NCI-H128 (cell line): ENCODE measurements around the gene PFN4.
"Not testable (repeated sequence)": the region's sequence is repeated elsewhere in the genome, so short reads cannot be mapped to it uniquely, and the experiment has no call there.

Experiments used
- DNase-seq: peaks from one replicate; lab custom pipeline; 2025; ENCODE audit not compliant: unreplicated experiment; lab: John Stamatoyannopoulos, UW

Gene PFN4

GRCh38 chr2:24115057-24115456 lies 8.1 kb downstream of the PFN4 start:
- no peak for DNase-seq

- no peak for DNase-seq
Observed at GRCh38 chr2:24111407-24111901, 11.7 kb downstream of the PFN4 start.

- no peak for DNase-seq
Observed at GRCh38 chr2:24110660-24111303, 12.4 kb downstream of the PFN4 start.

- not testable (repeated sequence) for DNase-seq
Observed at GRCh38 chr2:24109431-24109830, 13.7 kb downstream of the PFN4 start.

GRCh38 chr2:24107336-24107735 lies 15.8 kb downstream of the PFN4 start:
- DNase-seq, result no peak

- no peak for DNase-seq
Observed at GRCh38 chr2:24106786-24107185, 16.3 kb downstream of the PFN4 start.

GRCh38 chr2:24105816-24106215 lies 17.3 kb downstream of the PFN4 start:
- no peak for DNase-seq

- DNase-seq, result no peak
Observed at GRCh38 chr2:24104906-24105305, 18.2 kb downstream of the PFN4 start.

GRCh38 chr2:24104110-24104650 lies 19.0 kb downstream of the PFN4 start:
- no peak for DNase-seq

- DNase-seq, result no peak
Observed at GRCh38 chr2:24102677-24103076, 20.5 kb downstream of the PFN4 start.

- DNase-seq, result no peak
Observed at GRCh38 chr2:24101992-24102391, 21.1 kb downstream of the PFN4 start.

GRCh38 chr2:24100732-24101131 lies 22.4 kb downstream of the PFN4 start:
- not testable (repeated sequence) for DNase-seq

GRCh38 chr2:24095171-24095677 lies 27.9 kb downstream of the PFN4 start:
- not testable (repeated sequence) for DNase-seq

GRCh38 chr2:24093270-24093669 lies 29.9 kb downstream of the PFN4 start:
- DNase-seq, result not testable (repeated sequence)

GRCh38 chr2:24088821-24089359 lies 34.2 kb downstream of the PFN4 start:
- DNase-seq, result no peak

GRCh38 chr2:24087032-24087431 lies 36.1 kb downstream of the PFN4 start:
- no peak for DNase-seq

- DNase-seq, result no peak
Observed at GRCh38 chr2:24086241-24086640, 36.9 kb downstream of the PFN4 start.

- no peak for DNase-seq
Observed at GRCh38 chr2:24085200-24085489, 38.0 kb downstream of the PFN4 start.

GRCh38 chr2:24084386-24085199 lies 38.5 kb downstream of the PFN4 start, which contains the start of gene TP53I3:
TP53I3 (minus strand) TSS chr2:24084834; CDS start chr2:24084326, 508 bp downstream.
- peak; percentile 79 for DNase-seq

- DNase-seq, result peak; percentile 36
Observed at GRCh38 chr2:24083567-24084385, 39.4 kb downstream of the PFN4 start.
